ENCODE results near the gene KMT2B. TPM values are rescaled to one million over a fixed set of nuclear protein-coding genes. Genes with fewer than 3 reads are reported as not detected.

Gene KMT2B
- total and polyA plus RNA-seq, 2 experiments from 2014 or later, result 15.8 to 49.8 TPM

- H3F3A ChIP-seq (replicated peaks; ENCODE audit: low read depth), result no peaks in the 10 kb centered on the region
- no peaks in the 10 kb centered on the region; the same call in 1 of the 2 replicates for H4K20me1 ChIP-seq (replicated peaks; ENCODE audit: insufficient read depth)
- Mint-ChIP-seq H3K4me3 (no peak overlapping the region), H3K9me3 (peaks cover 5% of the 10 kb centered on the region; the same call in 2 of the 3 replicates), H3K4me1 (peaks cover 21% of the 10 kb centered on the region; the same call in 2 of the 3 replicates), H3K27ac (no peak overlapping the region), H3K36me3 (ENCODE audit: low read depth) (no peaks in the 10 kb centered on the region), H3K27me3 (ENCODE audit: insufficient read depth, low read depth, poor library complexity) (peaks cover 29% of the 10 kb centered on the region)
- H3K79me2 ChIP-seq (replicated peaks; ENCODE audit: insufficient read depth), result no peaks in the 10 kb centered on the region
- no peaks in the 10 kb centered on the region for H3K36me3 ChIP-seq (ENCODE audit: insufficient read depth)
- peaks cover 17% of the 10 kb centered on the region for H3K27me3 ChIP-seq (ENCODE audit: insufficient read depth)
- H3K27ac ChIP-seq (ENCODE audit: low read depth), result no peak overlapping the region
- no peak overlapping the region for H2AFZ ChIP-seq
- H3K4me3 ChIP-seq, result no peak overlapping the region
- peaks cover 20% of the 10 kb centered on the region for H3K4me1 ChIP-seq (ENCODE audit: insufficient read depth)
- H3K4me2 ChIP-seq, result no peak overlapping the region
- ATAC-seq (no peak), DNase-seq (ENCODE audit: low spot score) (no peak)
- H3K9me2 ChIP-seq (ENCODE audit: insufficient read depth), result no peaks in the 10 kb centered on the region
- TF ChIP-seq ETS1 (IDR thresholded peaks at IDR 0.05), result no peak
- TF ChIP-seq STAT1 (IDR thresholded peaks at IDR 0.05; ENCODE audit: unreplicated experiment), result no peak
- no peak for TF ChIP-seq CTCF (conservative IDR thresholded peaks at IDR 0.05; ENCODE audit: low read depth in 2 of 2)
- no peak for TF ChIP-seq ZNF331 (CRISPR knock-in tag; IDR thresholded peaks at IDR 0.05; ENCODE audit: low read depth)
- TF ChIP-seq EZH2 (IDR thresholded peaks at IDR 0.05; ENCODE audit: low read depth, unreplicated experiment), result no peak
- no peak for TF ChIP-seq NANOG (IDR thresholded peaks at IDR 0.05; ENCODE audit: borderline replicate concordance)
Observed at GRCh38 chr19:35708391-35708790, 9.4 kb upstream of the KMT2B start.

DNA sequence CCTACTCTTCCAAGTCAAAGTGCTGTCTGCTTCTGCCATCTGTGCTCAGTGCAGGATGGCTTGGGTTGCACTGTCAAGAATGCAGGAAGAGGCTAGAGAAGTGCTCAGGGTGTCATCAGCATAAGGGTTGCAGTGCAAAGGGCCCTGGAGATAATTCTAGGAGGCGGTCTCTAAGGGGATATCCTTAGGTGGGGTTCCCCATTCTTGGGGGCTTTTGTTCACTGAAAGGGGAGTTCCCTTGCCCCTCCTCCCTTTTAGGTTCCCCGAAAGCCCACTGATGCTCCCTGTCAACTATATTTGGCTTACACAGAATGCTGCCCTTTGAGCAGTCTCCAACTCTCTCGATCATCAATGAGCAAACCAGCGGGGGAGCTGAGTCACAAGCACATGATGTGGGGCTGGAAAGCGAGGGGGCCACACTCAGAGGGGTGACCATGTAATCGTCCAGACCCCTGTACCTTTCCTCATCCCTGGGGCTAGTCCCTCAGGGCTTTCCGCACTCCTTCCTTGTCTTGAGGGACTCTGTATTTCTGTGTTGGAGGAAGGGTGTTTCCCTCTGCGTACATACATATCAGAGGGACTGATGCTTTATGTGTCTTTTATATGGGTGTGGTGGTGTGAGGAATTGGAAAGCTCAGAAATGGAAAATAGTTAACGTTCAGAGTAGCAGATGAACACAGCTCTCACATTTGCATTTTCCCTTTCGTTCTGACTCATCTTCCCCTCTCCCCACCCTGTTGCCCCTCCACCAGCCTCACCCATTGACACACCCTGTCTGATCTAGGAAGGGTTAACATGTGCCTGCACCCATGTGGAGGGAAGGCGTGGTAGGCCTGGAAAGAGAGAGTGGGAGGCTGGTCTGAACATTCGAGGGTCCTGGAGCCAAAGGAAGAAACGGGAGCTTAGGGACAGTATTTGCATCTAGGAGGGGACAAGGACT, 6.7 kb upstream of the KMT2B start:
- Mint-ChIP-seq H3K4me1 (peaks cover 44% of the 10 kb centered on the region), H3K27me3 (ENCODE audit: insufficient read depth, low read depth, poor library complexity) (peaks cover 15% of the 10 kb centered on the region), H3K9me3 (no peaks in the 10 kb centered on the region), H3K27ac (no peak overlapping the region), H3K4me3 (no peak overlapping the region), H3K36me3 (ENCODE audit: low read depth) (peaks cover 3% of the 10 kb centered on the region; the same call in 1 of the 3 replicates)
- Histone ChIP-seq H2AFZ (no peak overlapping the region), H3K4me1 (ENCODE audit: insufficient read depth) (peaks cover 39% of the 10 kb centered on the region), H3K4me2 (no peak overlapping the region), H3K9me2 (ENCODE audit: insufficient read depth) (no peaks in the 10 kb centered on the region), H4K20me1 (replicated peaks; ENCODE audit: insufficient read depth) (no peaks in the 10 kb centered on the region; the same call in 1 of the 2 replicates), H3K27ac (ENCODE audit: low read depth) (no peak overlapping the region), H3K36me3 (ENCODE audit: insufficient read depth) (no peaks in the 10 kb centered on the region), H3K27me3 (ENCODE audit: insufficient read depth) (no peaks in the 10 kb centered on the region), H3K79me2 (replicated peaks; ENCODE audit: insufficient read depth) (no peaks in the 10 kb centered on the region), H3F3A (replicated peaks; ENCODE audit: low read depth) (peaks cover 4% of the 10 kb centered on the region; the same call in 1 of the 2 replicates), H3K4me3 (no peak overlapping the region)
- no peak for ATAC-seq
- no peak for TF ChIP-seq CREB1 (CRISPR knock-in tag; IDR thresholded peaks at IDR 0.05; ENCODE audit: low read depth)
- TF ChIP-seq POLR2AphosphoS5 (IDR thresholded peaks at IDR 0.05; ENCODE audit: low read depth), result 0 out of 2 replicates have a peak, but pooled peaks have one; percentile 15
- DNase-seq (ENCODE audit: low spot score), result no peak
